NCI-H2196 (cell line): ENCODE data around the gene TNS3.
A peak's percentile ranks its signal among the peaks of the same experiment; 100 is the strongest.

Experiments
- DNase-seq: peaks from one replicate; lab custom pipeline; 2025; ENCODE audit not compliant: unreplicated experiment; lab: John Stamatoyannopoulos, UW

The TNS3 gene

DNA sequence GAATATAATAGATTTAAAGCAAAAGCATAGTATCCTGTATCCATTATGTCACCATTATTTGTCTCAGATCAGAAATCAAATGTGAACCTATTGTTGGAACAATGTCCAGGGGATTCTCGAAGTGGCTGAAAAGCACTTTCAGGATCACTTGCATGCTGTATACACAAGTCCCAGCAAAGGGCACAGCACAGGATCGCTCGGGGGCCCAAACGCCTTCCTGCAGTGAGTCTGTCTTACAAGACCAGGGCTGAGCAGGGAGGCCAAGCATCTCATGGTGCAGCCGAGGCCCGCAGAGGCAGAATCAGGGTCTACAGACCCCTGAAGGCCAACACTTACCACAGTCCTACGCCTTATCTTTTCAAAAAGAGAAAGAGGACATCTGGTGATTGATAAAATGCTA is 92.3 kb downstream of the TNS3 start:
- DNase-seq = no peak

DNA sequence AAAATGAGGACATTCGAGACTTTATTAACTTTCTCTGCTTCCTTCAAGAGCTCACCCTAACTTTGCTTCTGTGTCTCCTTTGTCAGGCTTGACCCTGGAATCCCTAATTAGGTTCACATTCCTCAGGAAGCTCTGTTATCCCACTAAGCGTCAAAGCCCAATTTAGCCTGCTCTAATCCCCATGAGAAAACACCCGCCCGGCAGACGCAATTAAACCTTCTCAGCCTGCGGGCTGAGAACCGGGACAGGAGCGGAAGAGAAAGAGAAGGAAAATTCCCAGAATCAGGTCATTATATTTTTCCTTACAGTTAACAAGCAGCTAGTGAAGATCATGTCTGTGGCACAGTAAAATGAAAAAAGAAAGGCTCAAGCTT is 93.0 kb downstream of the TNS3 start:
- no peak for DNase-seq

DNA sequence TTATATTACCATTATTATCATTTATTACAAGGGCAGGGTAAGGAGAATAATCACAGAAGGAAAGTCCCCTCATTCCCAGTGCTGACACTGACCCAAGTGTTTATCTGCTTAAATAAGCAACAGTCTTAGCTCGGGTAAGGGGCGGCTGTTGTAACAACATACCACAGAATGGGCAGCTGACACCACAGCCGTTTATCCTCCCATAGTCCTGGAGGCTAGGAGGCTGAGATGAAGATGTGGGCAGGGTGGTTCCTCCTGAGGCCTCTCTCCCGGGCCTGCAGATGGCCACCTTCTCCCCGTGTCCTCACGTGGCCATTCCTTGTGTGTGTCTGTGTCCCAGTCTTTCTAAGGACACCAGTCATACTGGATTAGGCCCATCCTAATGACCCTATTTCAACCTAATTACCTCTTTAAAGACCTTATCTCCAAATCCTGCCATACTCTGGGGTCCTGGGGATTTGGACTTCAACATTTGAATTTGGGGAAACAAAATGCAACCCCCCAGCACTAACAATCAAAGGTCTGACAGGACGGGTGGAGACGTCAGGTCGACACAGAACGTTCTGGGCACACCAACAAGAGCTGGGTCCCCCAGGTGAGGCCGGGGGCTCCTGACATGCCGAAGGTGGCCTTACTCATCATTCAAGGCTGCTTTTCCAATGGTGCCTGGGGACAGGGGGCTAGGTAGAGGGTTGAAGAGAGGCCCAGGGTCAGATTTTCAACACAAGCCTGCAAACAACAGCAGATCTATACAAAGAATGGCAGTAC is 93.5 kb downstream of the TNS3 start:
- DNase-seq = no peak

DNA sequence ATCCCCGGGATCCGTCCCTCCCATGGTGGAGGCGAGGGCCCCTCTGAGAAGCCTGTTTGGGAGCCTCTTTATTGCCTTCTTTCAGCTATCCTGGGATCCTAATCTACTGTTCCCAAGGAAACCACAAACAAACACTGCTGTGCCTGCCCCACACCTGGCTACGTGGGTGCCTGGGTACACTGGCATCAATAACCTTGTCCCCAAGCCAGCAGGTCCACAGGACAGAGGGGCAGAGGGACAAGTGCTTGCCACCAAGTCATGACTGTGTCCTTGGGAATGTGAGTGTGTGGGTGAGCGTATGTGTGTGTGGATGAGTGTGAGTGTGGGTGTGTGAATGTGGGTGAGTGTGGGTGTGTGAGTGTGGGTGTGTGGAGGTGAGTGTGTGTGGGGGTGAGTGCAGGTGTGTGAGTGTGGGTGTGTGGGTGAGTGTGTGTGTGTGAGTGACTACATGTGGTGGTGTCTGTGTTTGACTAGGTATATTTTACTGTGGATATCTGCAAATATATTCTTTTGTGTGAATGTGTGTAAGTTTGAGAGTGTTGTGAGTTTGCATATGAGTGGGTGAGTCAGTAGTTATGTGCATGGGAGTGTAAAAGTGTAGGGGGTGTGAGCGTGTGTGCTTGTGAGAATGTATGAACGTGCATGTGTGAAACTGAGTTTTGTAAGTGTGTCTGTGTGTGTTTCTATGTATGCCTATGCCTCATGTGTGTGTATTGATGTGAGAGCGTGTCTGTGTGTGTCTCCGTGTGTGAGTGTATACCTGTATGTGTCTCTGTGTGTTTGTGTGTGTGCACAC is 96.1 kb downstream of the TNS3 start:
- DNase-seq = peak; percentile 43

DNA sequence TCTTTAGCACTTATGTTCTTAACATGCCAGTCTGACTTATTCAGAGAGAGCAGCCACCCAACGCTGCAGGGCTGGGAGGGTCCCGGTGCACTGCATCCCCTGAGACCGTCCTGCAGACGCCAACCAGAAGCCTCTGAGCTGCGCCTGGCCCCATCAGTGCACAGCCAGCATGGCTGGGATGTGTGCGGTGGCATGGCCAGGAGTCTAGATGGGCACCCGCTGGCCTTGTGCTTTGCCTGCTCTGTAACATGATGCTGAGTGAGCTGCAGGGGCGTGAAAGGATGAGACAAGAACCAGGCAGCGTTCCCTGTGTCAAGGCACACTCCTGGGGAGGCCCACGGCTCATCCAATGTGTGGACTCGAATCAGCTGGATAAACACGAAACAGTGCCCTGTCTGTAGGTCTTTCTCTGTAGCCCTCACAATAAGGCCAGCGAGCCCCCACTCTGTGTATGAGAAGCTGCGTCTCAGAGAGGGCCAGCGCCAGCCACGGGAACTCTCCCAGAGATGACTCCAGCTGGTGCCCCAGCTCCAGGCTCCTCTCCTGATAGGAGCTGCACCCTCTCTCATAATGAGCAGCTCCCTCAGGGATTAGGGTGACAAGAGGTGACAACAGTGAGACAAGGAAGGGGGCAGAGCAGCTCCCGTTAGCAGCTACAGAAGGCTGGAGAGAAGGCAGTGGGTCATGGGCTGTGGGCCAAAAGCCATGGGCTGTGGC is 96.8 kb downstream of the TNS3 start:
- no peak for DNase-seq

DNA sequence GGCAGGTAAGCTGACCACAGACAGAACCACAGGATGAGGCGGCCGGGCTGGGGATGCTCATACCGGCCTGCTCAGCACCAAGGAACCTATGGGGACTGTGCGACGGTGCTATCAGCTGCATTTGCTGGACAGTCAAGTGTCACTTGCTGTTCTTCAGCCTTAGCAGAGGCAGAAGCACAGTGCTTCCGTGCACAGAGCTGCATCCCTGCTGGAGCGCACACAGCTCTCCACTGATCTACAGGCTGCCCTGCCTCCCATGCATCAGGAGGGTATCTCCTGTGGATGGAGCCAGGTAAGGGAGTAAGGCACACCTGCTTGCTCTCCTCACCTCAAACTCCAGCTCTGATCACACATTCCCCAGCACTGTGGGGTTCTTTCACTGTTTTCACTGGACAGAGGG is 97.5 kb downstream of the TNS3 start:
- DNase-seq = no peak

DNA sequence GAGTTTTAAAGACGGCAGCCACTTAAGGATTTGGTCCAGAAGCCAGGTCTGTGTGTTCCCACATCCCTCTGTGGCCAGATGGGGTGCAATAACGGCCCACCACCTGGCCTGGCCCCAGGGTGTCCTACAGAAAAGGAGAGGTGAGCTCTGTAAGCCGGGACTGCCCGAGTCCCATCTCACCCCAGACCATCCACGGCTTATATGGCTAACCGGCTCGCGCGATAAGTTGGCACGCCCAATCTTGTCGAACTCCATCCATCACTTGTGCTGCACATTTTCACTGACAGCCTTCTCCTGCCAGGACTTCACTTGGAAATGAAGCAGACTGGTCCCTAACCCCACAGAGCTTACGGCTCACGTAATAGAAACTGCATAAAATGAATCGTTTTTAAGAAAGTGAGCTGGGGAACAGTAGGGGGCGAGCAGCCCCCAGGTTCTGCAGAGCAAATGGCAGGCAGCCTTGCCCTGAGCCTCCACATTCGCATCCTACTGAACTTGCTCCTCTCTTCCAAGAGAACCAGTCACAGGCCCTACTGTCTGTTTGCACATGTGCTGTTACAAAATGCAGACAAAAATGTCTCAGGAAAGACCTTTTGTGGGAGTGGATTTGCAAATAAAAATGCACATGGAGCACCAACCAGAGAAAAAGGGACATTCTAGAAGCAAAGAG is 98.2 kb downstream of the TNS3 start:
- DNase-seq = no peak

DNA sequence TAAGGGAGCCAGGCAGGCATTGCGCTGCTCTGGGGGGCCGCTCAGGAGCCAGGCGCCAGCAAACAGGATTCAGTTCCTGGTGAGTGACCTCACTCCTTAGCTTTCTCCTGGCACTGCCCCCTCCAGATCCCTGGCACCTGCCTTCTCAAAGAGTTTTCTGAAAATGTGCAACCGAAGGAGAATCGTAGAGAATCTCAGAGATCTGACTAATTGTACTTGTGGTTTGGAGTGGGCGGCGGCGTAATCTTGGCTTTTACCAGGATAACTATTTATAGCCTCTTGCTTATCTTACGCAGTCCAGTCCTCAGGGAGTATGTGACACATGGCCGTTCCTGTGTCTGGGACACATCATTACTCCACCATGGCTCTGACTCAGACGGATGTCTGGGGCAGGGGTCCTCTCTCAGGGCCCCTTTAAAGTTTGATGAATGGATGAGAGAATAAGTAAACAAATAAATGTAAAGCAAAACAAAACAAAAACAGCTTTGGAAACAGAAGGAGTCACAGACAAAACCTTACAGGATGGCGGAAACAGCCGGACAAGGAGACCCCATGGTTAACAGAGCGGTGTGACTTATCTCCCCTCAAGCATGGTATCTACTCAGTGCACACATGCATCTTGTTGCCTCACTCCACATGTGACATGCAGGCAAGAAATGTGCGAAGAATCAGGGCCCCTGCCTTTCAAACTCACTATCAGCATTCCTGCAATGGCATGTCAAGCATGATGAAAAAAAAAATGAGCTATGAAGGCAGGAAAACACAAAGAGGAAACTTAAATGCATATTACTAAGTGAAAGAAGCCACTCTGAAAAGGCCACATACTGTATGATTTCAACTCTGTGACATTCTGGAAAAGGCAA is 99.7 kb downstream of the TNS3 start:
- no peak for DNase-seq

DNA sequence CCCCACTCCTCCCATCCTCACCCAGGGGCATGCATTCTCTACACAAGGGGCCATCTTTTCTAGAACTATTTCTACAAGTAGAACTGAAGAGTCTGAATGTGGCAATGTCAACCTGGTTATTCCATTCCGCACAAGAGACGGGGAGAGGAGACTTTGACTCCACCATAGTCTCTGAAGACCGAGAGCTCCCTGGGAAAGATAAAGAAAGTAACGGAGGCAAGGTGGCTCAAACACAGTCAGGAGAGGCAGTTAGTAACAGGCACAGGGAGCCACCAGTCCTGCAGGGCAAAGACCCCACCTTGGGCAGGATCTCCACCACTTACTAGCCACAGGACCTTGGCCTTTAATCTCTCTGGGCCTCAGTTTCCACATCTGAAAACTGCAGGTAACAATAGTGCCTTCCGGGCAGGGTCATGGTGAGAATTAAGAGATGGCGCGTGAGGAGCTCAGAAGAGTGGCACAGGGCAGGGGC is 100.3 kb downstream of the TNS3 start:
- no peak for DNase-seq

DNA sequence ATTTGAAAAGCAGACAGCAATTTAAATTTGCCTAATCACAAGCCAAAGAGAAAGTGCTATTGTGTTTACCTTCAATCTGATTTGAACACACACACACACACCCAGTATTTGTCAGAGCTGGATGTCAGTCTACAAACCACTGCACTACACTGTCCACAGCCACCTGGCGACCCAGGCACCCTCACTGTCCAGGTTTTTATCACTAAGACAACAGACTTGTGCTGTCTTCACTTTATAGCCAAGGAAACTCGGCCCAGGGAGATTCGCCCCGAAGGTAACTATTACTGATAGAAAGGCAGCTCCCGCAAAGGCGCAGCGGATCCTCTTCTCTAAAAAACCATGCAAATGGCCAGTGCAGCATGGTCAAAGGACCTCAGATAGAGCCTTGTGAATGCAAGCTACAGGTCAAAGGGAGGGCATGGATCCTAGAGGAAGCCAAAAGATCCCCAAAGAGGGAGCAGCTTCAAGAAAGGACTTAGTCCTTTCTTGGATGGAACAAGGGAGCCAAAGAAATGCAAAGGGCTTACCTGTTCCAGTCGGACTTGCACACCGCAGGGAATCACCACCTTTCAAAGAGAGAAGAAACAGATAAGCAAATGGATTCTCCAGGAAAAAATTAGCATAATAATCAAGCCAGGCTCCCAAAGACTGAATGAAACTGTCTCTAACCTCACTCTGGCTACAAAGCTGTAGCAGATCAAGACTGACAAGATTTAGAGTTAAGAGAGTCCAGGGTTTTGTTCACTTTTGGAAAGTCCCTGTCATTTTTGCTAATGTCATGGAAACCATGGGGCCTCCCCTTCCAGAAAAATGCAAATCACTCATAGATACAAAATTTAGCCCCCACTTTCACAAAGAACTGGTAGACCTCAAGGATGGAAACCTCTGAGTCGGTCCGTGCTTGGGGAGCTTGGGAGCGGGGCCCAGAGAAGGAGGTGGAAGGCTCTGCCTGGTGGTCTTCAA is 101.1 kb downstream of the TNS3 start:
- no peak for DNase-seq

DNA sequence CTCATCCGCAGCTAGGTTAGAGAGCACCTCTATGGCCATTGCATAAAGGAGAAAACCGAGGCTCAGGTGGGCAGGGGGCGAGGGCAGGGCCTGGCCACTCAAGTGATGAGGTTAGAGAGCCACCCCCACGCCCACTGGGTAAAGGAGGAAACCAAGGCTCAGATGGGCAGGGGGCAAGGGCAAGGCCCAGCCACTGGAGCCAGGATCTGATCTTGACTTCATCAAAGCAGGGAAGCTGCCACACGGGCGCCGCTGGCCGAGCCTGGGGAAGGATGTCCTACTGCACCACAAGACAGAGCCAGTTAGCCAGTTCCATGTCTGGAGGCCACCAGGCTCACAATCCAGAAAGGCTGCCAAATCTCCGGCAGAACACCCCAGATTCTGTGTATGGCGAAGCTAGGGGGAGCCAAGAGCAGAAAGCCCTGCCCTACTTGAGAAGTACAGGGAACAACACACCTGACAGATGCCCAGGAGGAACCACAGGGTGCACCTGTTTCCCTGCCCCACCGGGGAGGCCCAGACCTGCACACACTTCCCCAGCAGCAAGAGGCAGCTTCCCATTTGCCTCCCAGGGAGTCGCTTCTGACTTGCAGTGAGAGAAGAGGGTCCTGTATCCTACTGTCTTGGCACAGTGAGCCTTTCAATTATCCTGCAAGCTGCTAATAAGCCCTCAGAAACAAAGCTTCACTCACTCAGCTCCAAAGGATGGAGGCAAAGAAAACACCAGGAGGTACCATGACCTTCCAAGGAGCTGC is 101.9 kb downstream of the TNS3 start:
- no peak for DNase-seq

DNA sequence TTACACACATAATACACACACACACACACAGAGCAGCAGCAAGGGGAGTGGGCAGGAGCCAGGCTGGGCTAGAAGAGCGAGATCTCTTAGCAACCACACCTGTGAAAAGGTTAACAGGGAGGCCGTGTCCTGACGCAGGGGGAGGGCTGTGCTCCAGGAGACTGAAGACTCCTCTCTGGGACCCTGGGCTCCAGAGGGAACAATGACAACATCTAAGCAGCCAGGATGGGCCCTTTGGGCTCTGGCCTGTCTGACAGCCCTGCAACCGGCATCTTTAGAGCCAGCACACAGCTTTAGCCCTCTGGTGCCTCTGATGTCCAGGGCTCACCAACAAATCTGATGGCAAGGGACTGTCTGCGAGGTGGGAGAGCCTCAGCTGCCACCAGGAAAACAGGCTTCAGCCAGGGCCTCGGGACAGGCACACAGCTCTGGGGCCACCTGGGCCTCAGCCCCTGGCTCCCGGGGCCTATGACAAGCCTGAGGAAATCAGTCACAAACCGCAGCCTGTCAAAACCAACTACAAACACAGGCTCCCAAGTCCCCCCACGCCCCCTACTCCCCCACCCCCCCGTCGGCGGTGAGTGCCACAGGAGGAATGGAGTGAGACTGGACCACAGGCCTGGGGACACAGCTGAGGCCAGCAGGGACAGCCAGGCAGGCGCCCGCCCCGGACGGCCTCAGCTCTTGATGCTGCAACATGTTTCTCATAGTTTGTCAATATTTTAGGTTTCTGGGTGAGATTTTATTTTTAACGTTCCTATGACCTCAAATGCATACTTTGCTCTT is 102.8 kb downstream of the TNS3 start:
- DNase-seq = no peak

DNA sequence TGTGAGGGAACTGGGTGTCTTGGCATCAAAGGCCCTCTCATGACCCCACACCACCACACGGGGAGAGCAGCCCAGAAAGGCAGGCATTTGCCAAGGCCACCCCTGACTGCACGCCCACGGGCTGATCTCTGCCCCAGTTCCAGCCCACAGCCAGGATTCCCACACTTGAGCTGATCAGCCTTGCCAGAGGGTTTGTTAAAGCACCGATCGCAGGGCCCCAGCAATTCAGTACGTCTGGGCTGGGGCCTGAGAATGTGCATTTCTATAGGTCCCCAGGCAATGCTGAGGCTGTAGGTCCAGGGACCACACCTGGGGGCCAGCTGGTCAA is 103.9 kb downstream of the TNS3 start:
- no peak for DNase-seq

DNA sequence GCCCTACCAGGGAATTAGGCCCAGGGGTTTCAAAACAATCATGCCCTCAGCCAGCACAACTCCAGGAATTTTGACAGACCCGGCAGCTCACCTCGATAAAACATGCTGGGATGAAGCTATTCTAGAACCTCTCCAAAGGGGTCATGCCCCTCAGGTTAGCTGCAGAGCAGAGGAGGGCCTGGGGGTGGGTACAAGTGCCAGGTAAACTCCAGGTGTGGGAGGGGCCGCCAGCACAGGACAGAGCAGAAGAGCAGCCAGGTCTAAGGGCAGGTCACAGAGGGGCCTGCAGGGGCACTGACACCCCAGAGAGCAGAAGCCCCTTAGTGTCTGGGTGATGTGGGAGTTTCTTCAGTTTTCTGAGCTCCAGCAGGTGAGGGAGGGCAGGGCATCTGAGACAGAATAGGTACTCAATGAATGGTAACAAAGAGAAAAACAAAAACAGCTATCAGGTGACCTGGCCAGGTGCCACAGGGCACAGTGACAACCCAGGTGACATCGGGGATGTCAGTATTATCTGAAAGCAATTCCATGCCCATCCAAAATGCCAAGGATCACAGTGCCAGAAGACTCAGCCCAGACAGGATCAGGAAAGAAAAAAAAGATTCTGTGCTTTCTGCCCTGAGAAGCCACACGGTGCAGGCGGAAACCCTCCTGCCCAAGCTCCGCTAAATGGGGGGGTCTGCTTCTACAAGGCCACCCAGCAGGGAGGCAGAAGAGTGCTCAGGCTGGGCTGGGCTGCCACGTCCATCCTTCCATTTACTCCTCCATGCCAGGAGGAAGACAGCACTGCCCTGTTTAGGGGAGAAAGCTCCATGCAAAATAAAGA is 104.5 kb downstream of the TNS3 start:
- peak; percentile 23 for DNase-seq

DNA sequence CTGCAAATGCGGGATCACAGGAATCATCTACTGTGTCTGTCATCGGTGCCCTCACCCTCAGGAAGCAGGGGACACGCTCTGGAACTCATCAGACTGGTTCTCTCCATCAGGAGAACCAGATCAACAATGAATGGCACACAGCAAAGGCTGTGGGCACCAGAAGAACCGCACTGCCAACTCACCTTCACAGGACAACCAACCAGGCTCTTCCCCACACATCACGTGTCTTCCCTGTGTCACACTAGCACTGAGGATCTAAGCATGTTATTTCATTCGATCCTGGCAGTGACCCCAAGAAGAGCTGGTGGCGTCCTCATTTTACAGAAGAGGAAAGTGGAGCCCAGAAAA is 106.1 kb downstream of the TNS3 start:
- no peak for DNase-seq

DNA sequence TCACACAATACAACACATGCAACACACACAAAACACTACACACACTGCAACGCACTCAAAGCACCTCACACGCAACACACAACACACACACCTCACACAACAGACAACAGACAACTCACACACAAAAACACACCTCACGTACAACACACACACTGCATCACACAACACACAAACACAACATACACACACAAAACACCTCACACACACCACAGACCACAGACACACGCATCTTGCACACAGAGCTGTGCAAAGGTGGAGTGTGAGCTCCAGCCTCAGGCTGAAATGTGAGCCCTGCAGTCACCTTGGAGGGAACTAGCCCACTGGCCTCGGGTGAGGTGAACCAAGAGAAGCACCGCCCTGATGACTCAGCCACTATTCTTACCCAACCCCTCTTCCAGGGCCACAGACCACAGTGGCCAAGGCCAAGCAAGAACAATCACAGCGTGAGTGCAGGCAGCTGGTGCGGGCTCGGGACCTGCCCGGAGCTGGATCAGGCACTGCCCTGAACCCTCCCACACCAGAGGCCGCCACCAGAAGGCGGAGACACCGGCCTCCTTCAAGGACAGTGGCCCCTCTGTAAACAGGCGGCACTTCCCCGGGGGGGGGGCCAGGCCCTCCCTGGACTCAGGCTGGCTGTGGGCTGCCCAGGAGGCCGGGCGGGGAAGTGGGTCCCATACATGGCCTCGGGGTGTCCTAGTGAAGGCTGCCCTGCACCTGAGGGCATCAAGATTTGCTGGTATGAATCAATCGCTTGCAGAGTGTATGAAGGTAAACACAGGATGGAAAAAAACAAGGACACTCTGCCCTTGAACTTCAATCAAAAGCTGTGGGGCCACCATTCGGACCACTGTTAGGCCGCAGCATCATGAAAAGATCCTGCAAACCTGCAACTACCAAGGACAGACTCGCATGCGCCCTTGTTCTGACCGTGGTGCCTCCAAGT is 106.7 kb downstream of the TNS3 start:
- DNase-seq = peak; percentile 88
